Nephron (organoid): Measurements from ENCODE around the gene MDN1.
"Not testable (repeated sequence)": the region's sequence is repeated elsewhere in the genome, so short reads cannot be mapped to it uniquely, and the experiment has no call there.

ENCODE experiments used
- H3K27ac Mint-ChIP-seq, 3 experiments: 2 replicates each; pipeline ENCODE4 v1.8.0; 2020; ENCODE audit warnings: mixed read lengths in 3 of 3, mild to moderate bottlenecking in 2 of 3, moderate library complexity in 1 of 3
- H3K27me3 Mint-ChIP-seq: 2 replicates; pipeline ENCODE4 v1.8.0; 2021; ENCODE audit warnings: low read depth, mild to moderate bottlenecking, moderate library complexity, mixed read lengths
- H3K36me3 Mint-ChIP-seq: 2 replicates; pipeline ENCODE4 v1.8.0; 2020; ENCODE audit warnings: low read depth, mixed read lengths
- H3K4me1 Mint-ChIP-seq: 2 replicates; pipeline ENCODE4 v1.8.0; 2020; ENCODE audit warnings: mixed read lengths
- H3K4me3 Mint-ChIP-seq, 3 experiments: 2 replicates each; pipeline ENCODE4 v1.8.0; 2020; ENCODE audit warnings: mild to moderate bottlenecking in 3 of 3, mixed read lengths in 3 of 3, moderate library complexity in 2 of 3
- H3K9me3 Mint-ChIP-seq: 2 replicates; pipeline ENCODE4 v1.8.0; 2020; ENCODE audit warnings: mixed read lengths
- CTCF ChIP-seq, 3 experiments: fragments of 200-600 bp; sonication (generic); IDR thresholded peaks; one replicate each; pipeline ENCODE4 v1.5.0; 2021; ENCODE audit warnings: antibody characterized with exemption in 3 of 3; ENCODE audit not compliant: unreplicated experiment in 3 of 3

MDN1 gene

DNA sequence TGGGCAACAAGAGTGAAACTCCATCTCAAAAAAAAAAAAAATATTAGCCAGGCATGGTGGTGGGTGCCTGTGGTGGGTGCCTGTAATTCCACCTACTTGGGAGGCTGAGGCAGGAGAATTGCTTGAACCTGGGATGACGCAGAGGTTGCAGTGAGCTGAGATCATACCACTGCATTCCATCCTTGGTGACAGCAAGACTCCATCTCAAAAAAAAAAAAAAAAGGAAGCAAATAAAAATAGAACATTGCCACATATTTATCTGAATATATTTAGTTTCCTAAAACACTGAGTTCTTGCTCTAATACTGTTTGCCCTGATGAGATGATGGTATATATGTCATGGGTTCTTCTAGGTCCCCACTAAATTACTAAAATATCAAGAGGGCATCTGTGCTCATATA, 38.4 kb upstream of the MDN1 start:
- TF ChIP-seq CTCF (IDR thresholded peaks at IDR 0.05; ENCODE audit: unreplicated experiment in 3 of 3), result no peak
- no peak overlapping the region for H3K4me3 Mint-ChIP-seq
- no peak overlapping the region for H3K27ac Mint-ChIP-seq
- no peaks in the 10 kb centered on the region for H3K4me1 Mint-ChIP-seq
- no peaks in the 10 kb centered on the region for H3K27me3 Mint-ChIP-seq
- H3K9me3 Mint-ChIP-seq, result peaks cover 2% of the 10 kb centered on the region
- H3K36me3 Mint-ChIP-seq, result peaks cover 65% of the 10 kb centered on the region

GRCh38 chr6:89853068-89853467, 33.5 kb upstream of the MDN1 start:
- Mint-ChIP-seq H3K27me3 (no peaks in the 10 kb centered on the region), H3K9me3 (no peaks in the 10 kb centered on the region), H3K4me1 (no peaks in the 10 kb centered on the region), H3K4me3 (no peak overlapping the region), H3K36me3 (peaks cover 61% of the 10 kb centered on the region), H3K27ac (no peak overlapping the region)
- TF ChIP-seq CTCF (IDR thresholded peaks at IDR 0.05; ENCODE audit: unreplicated experiment in 3 of 3), result no peak

GRCh38 chr6:89847513-89847912, 27.9 kb upstream of the MDN1 start:
- peaks cover 11% of the 10 kb centered on the region for H3K4me1 Mint-ChIP-seq
- H3K27ac Mint-ChIP-seq, H3K4me3 Mint-ChIP-seq, H3K27me3 Mint-ChIP-seq, H3K9me3 Mint-ChIP-seq: not testable (repeated sequence)
- peaks cover 35% of the 10 kb centered on the region for H3K36me3 Mint-ChIP-seq

GRCh38 chr6:89843070-89843469, 23.5 kb upstream of the MDN1 start:
- H3K36me3 Mint-ChIP-seq, result peaks cover 18% of the 10 kb centered on the region
- peaks cover 26% of the 10 kb centered on the region for H3K4me1 Mint-ChIP-seq
- no peaks in the 10 kb centered on the region for H3K27me3 Mint-ChIP-seq
- H3K4me3 Mint-ChIP-seq, result no peak overlapping the region
- no peak for TF ChIP-seq CTCF (IDR thresholded peaks at IDR 0.05; ENCODE audit: unreplicated experiment in 3 of 3)
- H3K9me3 Mint-ChIP-seq, result no peaks in the 10 kb centered on the region
- H3K27ac Mint-ChIP-seq, result peak overlapping the region; percentile 18 to 89 (median 56)

- Mint-ChIP-seq H3K4me1 (peaks cover 26% of the 10 kb centered on the region), H3K27ac (peak overlapping the region; percentile 18 to 89 (median 56)), H3K27me3 (no peaks in the 10 kb centered on the region), H3K4me3 (no peak overlapping the region), H3K36me3 (peaks cover 19% of the 10 kb centered on the region), H3K9me3 (no peaks in the 10 kb centered on the region)
- TF ChIP-seq CTCF (IDR thresholded peaks at IDR 0.05; ENCODE audit: unreplicated experiment in 3 of 3), result no peak
Observed at GRCh38 chr6:89842228-89842627, 22.6 kb upstream of the MDN1 start.

DNA sequence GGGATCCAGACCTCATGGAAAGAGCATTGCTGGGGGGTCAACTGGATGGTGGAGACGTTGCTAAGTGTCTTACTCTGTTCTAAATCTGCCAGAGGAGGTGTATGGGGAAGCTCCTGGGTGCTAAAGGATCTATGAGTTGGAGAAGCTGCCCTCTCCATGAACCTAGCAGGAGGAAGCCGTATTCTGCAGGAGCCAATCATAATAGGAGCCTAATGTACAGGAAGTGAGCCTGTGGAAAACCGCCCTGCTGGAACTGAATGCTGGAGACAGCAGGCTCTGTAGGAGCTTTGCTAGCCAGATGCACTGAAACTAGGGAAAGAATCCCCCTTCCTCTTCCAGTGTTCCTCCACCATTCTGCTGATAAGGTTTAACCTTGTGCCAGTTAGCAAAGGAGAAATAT, 20.9 kb upstream of the MDN1 start:
- Mint-ChIP-seq H3K27me3 (no peaks in the 10 kb centered on the region), H3K9me3 (no peaks in the 10 kb centered on the region), H3K27ac (peak overlapping the region; percentile 85 to 97 (median 96)), H3K36me3 (peaks cover 31% of the 10 kb centered on the region), H3K4me3 (peak overlapping the region in 2 of 3 experiments; percentile 7 to 8), H3K4me1 (peaks cover 26% of the 10 kb centered on the region)
- no peak for TF ChIP-seq CTCF (IDR thresholded peaks at IDR 0.05; ENCODE audit: unreplicated experiment in 3 of 3)
